HFFc6 (cell line): Measurements from ENCODE around the gene SELENOI. TPM values are rescaled to one million over a fixed set of nuclear protein-coding genes. Genes with fewer than 3 reads are reported as not detected.

Experiments
- DNase-seq: peaks from one replicate; pipeline ENCODE4 v3.0.0-alpha.2; 2018
- H3K27ac Mint-ChIP-seq: 2 replicates; pipeline ENCODE4 v1.8.0; 2020; ENCODE audit warnings: mild to moderate bottlenecking, mixed read lengths
- H3K27me3 Mint-ChIP-seq: 2 replicates; pipeline ENCODE4 v1.8.0; 2021; ENCODE audit warnings: mild to moderate bottlenecking, moderate library complexity, mixed read lengths; ENCODE audit not compliant: insufficient read depth
- H3K36me3 Mint-ChIP-seq: 2 replicates; pipeline ENCODE4 v1.8.0; 2021; ENCODE audit warnings: low read depth, mixed read lengths
- H3K4me1 Mint-ChIP-seq: 2 replicates; pipeline ENCODE4 v1.8.0; 2020; ENCODE audit warnings: low read depth, mixed read lengths
- H3K4me3 Mint-ChIP-seq: 2 replicates; pipeline ENCODE4 v1.8.0; 2020; ENCODE audit warnings: mild to moderate bottlenecking, moderate library complexity, mixed read lengths
- H3K9me3 Mint-ChIP-seq: 2 replicates; pipeline ENCODE4 v1.8.0; 2020; ENCODE audit warnings: mild to moderate bottlenecking, mixed read lengths
- total RNA-seq, 6 experiments: library from RNA; stranded (reverse); fragmentation: NEBNext Ultra II Directional; extraction: Animal tissue kit (Norgen Biotek cat#: 25700); gene quantifications; 2 replicates in 1 of 6; 3 replicates in 5 of 6; pipeline ENCODE4 v1.2.3, GENCODE V29; 2021
- TF ChIP-seq, protein P1 (sequence below): fragments of 200-600 bp; sonication (generic); IDR thresholded peaks from 2 replicates; pipeline ENCODE4 v1.5.0; 2021; ENCODE audit warnings: antibody characterized with exemption, mild to moderate bottlenecking

SELENOI gene
- total RNA-seq, 6 experiments from 2014 or later, result 22.7 to 31.4 (median 27.3) TPM

DNA sequence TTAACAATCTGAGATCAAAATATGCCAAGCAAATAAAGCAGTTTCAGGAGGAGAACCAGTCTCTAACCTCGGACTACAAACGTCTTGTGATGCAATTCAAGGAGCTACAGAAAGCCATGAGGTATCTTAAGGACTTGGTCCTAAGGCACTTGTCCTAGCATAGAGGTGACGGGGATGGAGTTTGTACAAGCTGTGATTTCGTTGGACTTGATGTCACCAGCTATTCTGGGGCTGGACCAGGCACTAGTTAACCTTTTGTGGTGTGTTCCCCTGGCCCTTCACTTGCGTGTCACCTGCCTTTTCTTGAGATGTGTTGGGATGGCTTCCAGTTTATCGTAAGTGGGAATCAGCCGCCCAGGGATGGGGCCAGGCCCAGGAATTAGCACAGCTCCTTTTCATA is 98.3 kb downstream of the SELENOI start:
- TF ChIP-seq, protein P1, sequence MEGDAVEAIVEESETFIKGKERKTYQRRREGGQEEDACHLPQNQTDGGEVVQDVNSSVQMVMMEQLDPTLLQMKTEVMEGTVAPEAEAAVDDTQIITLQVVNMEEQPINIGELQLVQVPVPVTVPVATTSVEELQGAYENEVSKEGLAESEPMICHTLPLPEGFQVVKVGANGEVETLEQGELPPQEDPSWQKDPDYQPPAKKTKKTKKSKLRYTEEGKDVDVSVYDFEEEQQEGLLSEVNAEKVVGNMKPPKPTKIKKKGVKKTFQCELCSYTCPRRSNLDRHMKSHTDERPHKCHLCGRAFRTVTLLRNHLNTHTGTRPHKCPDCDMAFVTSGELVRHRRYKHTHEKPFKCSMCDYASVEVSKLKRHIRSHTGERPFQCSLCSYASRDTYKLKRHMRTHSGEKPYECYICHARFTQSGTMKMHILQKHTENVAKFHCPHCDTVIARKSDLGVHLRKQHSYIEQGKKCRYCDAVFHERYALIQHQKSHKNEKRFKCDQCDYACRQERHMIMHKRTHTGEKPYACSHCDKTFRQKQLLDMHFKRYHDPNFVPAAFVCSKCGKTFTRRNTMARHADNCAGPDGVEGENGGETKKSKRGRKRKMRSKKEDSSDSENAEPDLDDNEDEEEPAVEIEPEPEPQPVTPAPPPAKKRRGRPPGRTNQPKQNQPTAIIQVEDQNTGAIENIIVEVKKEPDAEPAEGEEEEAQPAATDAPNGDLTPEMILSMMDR, result no peak
- H3K9me3 Mint-ChIP-seq, result no peaks in the 10 kb centered on the region
- H3K27ac Mint-ChIP-seq, result no peak overlapping the region
- no peak for DNase-seq
- H3K36me3 Mint-ChIP-seq, result no peaks in the 10 kb centered on the region
- H3K4me1 Mint-ChIP-seq, result peaks cover 2% of the 10 kb centered on the region
- H3K27me3 Mint-ChIP-seq, result peaks cover 23% of the 10 kb centered on the region
- no peak overlapping the region for H3K4me3 Mint-ChIP-seq

Other genes starting within 250 kb of the SELENOI start
- not detected for gene GAREM2, start 173.1 kb upstream of the SELENOI start, total RNA-seq
- 100 to 1,000 TPM; 127 to 138 (median 133) TPM for gene HADHA, start 101.5 kb upstream of the SELENOI start, total RNA-seq
- 100 to 1,000 TPM in 5 of 6 experiments, 10 to 100 TPM in 1; 93.9 to 119 (median 112) TPM for gene HADHB, start 101.2 kb upstream of the SELENOI start, total RNA-seq
- gene ADGRF3, start 646 bp downstream of the SELENOI start, total RNA-seq, result under 1 TPM; 0.07 to 0.56 (median 0.19) TPM
- gene DRC1, start 55.8 kb downstream of the SELENOI start, total RNA-seq, result not detected
- under 1 TPM in 1 of 6 experiments, not detected in 5; 0.05 TPM for gene OTOF, start 132.0 kb downstream of the SELENOI start, total RNA-seq